ENCODE results near the gene ADSS1.

DNA sequence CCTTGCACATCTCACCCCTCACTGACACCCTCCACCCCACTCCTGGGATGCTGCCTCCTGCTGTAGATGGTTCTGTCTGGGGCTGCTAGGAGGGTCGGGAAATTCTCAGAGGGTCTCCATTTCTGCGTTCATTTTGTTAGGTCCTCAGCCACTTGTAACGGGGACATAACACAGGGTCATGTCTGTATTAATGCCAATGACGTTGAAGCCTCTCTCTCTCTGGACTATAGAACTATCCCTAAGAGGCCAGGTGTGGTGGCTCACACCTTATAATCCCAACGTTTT lies 43.5 kb downstream of the ADSS1 start:
- no peak for TF ChIP-seq CTCF (IDR thresholded peaks at IDR 0.05; ENCODE audit: low read length)
- TF ChIP-seq EZH2 (IDR thresholded peaks at IDR 0.05; ENCODE audit: borderline replicate concordance, low read length): no peak
